GM19193 (cell line): ENCODE measurements around the gene NAA35.

Experiments
- POLR2A ChIP-seq: IDR thresholded peaks from 4 replicates; pipeline ENCODE4 v1.6.1; 2011; ENCODE audit not compliant: insufficient read depth, insufficient read length; ENCODE audit errors: extremely low read depth

The NAA35 gene

DNA sequence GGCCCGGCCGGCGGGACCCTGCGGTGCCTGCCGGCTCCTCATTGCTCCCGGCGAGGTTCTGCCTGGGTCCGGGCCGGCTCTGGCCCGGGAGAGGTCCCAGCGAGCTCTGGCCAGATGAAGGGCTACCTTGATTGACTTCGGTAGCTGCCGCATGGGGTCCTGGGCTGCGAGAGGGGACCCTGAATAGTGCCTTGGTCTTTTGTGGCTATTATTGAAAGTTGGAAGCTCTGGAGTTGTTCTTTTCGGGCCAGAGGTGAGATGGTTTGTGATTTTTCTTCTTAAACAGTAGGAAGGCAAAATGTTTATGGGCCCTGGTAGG lies 635 bp downstream of the NAA35 start:
- no peak for TF ChIP-seq POLR2A

DNA sequence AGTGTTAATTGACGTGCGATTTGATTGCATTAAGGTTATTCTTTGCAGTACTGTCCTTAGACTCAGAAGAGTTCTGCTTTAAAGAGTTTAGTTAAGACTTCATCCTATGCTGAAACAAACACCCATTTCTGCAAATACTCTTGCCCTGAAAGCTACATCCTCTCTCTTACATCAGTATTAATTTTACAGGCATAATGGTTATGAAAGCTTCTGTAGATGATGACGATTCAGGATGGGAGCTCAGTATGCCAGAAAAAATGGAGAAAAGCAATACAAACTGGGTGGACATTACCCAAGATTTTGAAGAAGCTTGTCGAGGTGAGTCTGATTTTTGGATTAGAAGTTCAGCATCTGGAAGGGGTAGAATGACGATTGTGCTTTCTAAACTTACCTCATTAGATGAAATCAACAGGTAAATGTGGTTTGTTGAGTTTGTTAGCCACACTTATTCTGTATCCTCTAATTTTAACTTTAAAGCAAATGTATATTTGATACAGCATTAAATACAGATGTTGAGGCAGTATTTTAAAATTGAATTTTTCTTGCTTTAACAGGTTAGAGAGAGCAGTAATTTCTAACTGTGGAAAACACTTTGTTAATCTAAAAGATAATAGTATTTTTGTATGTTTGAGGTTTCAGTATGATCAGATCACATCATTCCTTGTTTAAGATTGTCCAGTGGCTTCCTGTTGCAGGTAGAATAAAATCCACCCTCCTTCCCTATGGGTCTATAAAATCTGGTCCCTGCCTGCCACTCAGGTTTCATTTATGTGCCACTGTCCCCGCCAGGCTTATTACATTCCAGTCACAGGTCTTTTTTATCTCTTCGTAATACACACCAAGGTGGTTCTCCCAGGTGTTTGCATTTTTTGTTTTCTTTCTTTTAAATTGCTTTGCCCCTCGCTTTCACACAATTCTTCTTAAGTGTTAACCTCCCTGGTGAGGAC lies 1.3 kb downstream of the NAA35 start:
- TF ChIP-seq POLR2A, result no peak

- no peak for TF ChIP-seq POLR2A
Observed at GRCh38 chr9:85942913-85943709, 2.2 kb downstream of the NAA35 start.

DNA sequence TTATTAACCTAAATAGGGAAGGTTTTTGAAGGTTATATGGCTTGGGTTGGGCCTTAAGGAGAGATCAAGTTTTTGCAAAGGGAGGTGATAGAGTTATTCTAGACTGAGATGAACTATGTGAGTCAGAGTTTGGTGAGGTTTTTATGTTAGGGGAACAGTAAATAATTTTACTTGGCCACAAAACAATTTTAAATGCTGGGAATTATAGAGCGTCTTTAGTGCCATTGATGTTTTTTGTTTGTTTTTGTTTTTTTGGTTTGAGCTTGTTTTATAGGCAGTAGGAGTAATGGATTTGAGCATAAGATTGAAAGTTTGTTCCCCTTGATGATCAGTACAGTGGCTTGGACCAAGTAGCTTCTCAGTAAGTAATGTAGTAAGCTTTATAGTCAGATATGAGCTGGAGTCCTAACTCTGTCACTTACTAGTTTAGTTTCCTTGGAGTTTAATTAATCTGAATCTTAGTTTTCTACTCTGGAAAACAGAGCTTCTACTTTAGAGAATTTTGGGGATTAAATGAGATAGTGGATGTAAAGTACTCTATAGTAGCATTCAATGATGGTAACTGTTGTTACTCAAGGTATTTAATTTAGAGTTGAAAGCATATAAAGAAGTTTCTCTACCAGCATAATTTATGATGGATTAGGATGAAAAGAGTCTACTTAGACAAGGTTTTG lies 2.9 kb downstream of the NAA35 start:
- no peak for TF ChIP-seq POLR2A

DNA sequence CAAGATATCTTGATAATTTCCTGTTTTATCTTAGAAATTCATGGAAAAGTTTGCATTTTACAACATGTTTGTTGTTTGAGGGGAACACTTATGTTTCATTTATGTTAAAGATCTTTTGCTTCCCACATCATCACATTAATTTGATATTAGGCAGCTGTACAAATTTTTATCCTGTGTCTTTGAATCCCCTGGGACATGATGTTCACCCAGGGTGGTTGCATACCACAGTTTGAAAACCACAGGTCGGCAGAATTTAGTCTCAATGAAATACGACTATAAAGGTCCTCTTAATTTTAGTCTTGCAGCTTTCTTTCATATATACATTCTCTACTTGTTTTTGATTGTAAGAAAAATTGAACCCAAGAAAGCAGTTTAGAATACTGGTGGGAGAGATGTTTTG lies 3.7 kb downstream of the NAA35 start:
- TF ChIP-seq POLR2A, result no peak

DNA sequence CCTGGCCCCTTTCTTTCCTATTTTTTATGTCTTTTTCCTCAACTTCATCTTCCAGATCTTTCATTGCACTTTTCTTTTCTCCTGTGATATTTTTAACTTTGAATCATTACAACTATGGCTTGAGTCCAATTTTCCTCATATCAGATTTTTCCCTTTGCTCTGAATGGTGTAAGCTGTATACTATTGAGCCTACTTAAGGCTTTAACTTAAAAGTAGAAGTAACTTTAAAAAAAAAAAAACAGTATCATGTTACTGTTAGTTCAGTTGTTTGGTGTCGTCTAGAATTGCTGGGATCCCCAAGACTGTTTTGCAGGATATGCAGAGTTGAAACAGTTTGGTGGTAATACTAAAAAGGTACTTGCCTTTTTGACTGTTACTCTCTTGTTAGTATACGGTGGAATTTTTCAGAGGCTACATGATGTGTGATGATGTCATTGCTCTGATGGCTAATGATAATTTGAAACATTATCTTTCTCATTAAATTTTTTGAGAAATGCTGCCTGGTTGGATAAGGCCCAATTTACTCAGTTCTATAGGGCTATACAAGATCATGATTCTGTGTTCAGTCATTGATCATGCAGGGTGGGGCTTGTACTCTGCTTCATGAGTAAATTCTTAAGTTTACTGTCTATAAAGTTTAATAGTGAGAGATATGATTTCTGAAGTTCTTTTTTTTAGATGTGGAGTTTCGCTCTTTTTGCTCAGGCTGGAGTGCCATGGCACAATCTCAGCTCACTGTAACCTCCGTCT lies 8.8 kb downstream of the NAA35 start:
- TF ChIP-seq POLR2A, result no peak

- TF ChIP-seq POLR2A, result no peak
Observed at GRCh38 chr9:85959955-85960354, 19.0 kb downstream of the NAA35 start.

DNA sequence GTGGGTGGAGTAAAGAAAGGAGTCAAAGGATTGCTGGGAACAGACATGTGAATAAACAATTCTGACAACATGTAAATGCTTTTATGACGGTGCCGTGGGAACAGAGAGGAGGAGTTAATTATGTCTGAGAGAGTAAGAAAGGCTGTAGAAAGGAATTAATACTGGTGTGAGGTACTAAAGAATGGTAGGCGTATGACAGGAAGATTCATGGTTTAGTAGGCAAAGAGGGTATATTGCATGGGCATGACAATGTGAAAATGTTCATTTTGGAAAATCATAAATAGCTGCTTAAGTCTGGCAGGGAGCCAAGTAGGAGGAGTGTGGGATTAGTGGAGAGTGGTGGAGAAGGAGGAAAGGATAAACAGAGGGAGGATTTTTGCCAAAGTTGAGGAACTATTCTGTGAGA lies 19.7 kb downstream of the NAA35 start:
- TF ChIP-seq POLR2A, result no peak

DNA sequence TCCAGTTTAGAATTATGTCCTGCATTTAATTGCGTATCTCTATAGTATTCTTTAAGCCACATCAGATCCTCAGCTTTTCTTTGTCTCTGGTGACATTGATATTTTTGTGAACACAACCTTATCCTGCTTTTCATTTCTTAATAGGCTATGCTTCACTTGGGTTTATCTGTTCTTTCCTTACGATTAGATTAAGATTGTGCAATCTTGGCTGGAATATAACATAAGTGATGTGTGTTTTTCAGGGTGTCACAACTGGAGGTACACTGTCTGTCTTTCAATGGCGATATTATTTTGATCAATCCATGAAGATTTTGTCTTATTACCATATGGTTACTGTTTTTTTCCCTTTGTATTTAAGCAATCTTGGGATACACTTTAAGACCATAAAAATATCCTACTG lies 23.6 kb downstream of the NAA35 start:
- TF ChIP-seq POLR2A, result no peak

DNA sequence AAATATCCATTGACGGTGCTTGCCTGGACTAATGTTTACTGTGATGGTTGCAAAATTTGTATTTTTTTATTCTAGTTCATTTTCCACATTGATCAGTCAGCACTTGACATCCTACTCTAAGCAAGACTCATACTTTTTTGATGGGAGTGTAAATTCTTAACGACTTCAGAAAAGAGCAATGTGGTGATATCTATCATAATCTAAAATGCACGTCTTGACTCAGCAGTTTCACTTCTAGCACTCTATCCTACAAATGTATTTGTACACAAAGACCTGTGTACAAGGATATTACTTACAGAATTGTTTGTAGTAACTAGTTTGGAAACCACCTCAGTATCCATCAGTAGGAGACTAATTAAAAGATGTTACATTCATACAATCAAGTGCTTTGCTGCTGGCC lies 24.0 kb downstream of the NAA35 start:
- no peak for TF ChIP-seq POLR2A

DNA sequence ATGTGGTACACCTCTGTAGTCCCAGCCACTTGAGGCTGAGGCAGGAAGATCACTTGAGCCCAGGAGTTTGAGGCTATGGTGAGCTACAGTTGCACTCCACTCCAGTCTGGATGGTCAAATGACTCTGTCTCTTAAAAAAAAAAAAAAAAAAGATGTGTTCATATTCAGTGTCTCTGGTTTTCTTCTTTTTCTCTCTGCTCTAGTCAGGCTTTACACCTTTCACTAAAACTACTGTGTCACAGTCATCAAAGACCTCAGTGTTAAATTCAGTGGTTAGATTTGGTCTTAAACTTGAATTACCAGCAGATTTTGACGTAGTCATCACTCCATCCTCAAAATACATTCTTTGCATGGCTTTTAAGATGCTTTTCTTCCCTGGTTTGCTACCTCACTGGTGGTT lies 28.8 kb downstream of the NAA35 start:
- no peak for TF ChIP-seq POLR2A

- no peak for TF ChIP-seq POLR2A
Observed at GRCh38 chr9:85971731-85972130, 30.8 kb downstream of the NAA35 start.

DNA sequence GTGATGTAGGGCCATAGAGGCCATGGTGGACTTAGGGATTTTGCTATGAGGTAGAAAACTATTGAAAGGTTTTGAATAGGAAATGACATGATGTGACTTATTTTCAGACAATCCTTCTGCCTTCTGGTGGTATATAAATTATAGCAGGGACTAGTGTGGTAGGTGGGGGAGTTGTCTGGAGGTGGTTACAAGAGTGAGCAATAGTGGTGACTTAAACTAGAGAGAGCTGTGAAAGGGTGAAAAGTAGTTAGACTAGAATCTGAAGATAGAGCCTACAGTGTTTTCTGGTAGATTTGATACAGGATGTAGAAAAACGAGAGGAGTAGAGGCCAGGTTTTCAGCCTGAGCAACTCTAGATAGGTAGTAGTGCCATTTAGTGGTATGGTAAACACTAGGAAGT lies 32.3 kb downstream of the NAA35 start:
- TF ChIP-seq POLR2A, result no peak

DNA sequence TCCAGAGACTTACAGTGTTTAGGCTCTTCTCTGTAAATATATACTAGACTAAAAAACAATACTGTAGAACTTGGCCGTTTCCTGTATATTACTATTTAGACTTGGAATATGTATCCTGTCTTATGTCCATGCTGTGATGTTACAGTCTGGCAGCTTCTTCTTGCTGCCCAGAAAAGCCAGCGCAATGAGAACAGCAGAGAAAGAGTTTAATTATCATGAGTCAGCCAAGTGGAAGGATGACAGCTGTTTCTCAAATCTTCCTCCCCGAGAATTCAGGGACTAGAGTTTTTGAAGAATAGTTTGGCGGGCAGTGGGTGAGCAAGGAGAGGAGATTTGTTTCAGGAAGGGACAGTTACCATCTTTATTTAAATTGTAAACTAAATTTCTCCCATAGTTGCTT lies 37.5 kb downstream of the NAA35 start:
- no peak for TF ChIP-seq POLR2A

GRCh38 chr9:85981369-85981768 lies 40.4 kb downstream of the NAA35 start:
- TF ChIP-seq POLR2A, result no peak
